NCI-H1417 (cell line): ENCODE results near the gene PSMB2.
"Not testable (repeated sequence)": the region's sequence is repeated elsewhere in the genome, so short reads cannot be mapped to it uniquely, and the experiment has no call there.

Experiments used
- DNase-seq, 3 experiments: peaks; one replicate each; lab custom pipeline; 2025; lab: John Stamatoyannopoulos, UW

The PSMB2 gene

GRCh38 chr1:35641233-35641866, at the start of gene PSMB2:
TSS of gene PSMB2 (minus strand) at chr1:35641526. CDS start at chr1:35641432, 94 bp downstream.
- DNase-seq = peak; percentile 94 to 97 (median 97)

DNA sequence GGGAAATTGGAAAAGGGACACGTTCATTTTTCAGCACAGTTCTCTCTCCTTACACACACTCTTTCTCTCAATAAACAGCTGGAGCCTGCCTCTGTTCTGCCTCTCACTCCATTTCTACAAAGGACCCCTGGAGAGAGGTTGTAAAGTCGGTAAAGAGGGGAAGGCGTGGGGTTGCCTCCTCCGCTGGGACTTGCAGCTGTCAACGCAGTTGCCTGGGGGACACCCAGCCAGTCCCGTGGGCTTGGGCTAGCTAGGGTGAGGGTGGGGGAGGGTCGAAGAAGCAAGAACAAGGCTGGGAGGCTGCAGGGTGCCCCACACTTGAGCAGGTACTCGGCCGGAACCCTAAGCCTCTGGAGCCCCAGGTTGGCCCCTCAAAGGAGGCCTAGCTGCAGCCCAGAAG, 49.8 kb upstream of the PSMB2 start:
- peak; percentile 4 to 95 (median 78) for DNase-seq

DNA sequence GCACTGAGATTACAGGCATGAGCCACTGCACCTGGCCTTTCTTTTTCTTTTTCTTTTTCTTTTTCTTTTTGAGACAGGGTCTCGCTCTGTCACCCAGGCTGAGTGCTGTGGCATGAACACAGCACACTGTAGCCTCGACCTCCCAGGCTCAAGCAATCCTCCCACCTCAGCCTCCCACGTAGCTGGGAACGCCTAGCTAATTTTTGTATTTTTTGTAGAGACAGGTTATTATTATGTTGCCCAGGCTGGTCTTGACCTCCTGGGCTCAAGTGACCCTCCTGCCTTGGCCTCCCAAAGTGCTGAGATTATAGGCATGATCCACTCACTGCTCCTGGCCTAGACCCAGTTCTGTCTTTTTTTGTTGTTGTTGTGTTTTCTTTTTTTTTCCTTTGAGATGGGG, 48.8 kb upstream of the PSMB2 start:
- DNase-seq = not testable (repeated sequence)

DNA sequence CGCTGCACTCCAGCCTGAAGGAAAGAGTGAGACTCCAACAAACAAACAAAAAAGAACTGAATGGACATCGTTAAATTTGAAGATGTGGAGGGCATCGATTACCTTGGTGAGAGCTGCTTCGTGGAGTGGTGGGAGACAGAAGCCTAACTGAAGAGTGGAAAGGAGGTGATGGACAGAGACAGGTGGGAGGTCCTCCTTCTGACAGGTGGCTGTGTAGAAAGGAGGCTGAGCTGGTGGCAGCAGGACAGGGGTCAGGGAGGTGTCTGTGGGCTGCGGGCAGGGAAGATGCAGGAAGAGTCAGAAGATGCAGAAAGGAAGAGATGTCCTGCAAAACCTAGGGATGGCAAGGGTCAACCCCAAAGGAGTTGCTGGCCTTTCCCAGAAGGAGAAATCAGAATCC, 46.8 kb upstream of the PSMB2 start:
- DNase-seq = no peak

- no peak for DNase-seq
Measured at GRCh38 chr1:35683012-35683411, 41.7 kb upstream of the PSMB2 start.

DNA sequence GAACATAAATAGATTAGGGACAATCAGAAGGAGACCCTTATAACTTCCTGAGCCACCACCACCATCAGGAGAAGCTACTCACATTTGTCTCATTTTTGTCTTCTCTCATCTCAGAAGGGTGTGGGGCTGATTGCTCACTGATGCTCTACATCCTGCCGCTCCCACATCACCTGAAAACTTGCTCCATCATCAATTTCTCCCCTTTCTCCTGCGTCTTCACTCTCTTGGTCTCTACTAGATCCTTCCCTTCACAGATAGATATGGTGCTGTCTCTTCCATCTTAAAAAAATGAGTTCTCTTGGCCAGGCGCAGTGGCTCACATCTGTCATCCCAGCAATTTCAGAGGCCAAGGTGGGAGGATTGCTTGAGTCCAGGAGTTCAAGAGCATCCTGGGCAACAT, 38.9 kb upstream of the PSMB2 start:
- DNase-seq = no peak

GRCh38 chr1:35675773-35676172, 34.4 kb upstream of the PSMB2 start:
- no peak for DNase-seq

DNA sequence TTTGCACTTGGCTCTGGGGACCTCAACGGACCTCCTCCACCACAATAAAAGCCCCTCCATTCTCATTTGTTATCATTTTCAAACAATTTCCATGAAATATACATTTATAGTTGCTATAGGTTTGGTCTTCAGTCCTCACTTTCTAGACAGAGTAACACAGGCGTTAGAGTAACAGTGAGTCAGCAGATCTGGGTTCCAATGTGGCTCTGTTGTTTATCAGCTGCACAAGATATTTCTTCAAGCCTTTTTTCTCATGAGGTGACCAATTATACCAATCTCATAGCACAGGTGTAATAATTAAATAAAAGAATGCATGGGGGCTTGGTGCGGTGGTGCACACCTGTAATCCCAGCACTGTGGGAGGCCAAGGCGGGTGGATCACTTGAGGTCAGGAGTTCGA, 32.8 kb upstream of the PSMB2 start:
- no peak for DNase-seq

- DNase-seq = no peak
Measured at GRCh38 chr1:35672116-35672515, 30.8 kb upstream of the PSMB2 start.

DNA sequence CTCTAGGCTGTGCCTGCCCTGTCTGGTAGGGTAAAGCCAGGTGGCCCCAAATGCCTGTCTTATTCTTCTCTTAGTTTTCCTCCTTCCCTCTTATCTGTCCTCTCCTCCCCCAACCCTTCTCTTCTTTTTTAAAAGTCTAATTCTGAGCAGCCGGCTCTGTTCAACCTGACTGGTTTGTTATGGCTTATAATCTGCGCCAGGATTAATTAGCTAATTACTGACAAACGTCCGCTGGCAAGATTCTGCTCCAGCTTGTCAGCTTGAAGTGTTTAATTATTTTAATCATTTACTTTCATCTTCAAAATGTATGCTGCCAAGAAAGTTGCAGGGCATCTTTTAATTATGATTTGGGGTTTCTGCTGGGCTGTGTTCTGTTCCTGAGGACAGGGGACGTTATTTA, 27.2 kb upstream of the PSMB2 start:
- DNase-seq = peak in 2 of 3 experiments; percentile 4 to 29

DNA sequence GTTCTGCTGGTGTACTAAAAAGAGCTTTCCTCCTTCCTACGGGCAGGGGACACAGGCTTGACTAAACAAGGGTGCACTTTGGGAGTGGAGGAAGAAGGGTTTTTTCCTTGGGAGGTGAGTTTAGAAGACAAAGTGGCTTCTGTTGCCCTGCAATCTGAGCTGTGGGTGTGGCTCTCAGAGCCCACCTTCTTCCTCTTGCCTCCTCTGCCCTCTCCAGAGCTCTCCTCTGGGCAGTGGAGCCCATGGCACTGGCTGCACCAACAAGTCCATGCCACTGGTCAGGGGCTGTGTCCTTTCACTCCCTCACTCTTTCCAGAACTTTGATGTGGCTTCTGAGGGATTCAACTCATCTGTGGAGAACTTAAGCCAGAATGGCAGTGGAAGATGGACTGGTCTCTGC, 25.6 kb upstream of the PSMB2 start:
- no peak for DNase-seq

DNA sequence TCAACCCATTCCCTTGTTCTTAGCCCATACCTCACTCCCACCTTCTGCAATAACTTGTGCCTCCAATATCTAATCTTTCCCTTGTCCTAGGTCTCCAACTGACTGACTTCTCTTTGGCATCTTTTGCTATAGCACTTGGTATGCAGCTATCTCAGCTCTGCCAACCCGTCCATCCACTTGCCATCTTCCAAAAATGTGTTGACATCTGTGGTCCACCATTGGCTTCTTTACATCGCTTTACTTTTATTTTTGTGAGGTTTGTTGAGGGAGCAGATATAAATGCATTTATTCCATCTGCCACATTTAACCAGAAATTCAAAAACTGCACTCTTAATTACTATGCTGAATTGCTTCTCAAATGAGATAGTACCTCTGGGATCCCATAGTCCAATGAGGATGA, 24.9 kb upstream of the PSMB2 start:
- DNase-seq = no peak

- no peak for DNase-seq
Measured at GRCh38 chr1:35663434-35663833, 22.1 kb upstream of the PSMB2 start.

DNA sequence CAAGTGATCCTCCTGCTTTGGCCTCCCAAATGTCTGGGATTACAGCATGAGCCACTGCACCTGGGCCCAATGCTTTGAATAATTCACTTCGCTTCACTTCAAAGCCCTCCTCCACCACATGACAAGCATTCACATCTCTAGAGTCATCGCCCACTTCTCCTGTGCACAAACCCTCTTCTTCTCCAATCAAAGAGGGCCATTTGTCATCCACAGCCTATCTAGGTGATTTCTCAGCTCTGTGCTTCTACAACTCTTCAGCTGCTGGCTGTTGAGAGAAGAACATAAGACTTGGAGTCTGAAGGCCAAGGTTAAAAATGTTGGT, 20.1 kb upstream of the PSMB2 start:
- no peak for DNase-seq

- DNase-seq = no peak
Measured at GRCh38 chr1:35660581-35661473, 19.5 kb upstream of the PSMB2 start.

- no peak for DNase-seq
Measured at GRCh38 chr1:35659589-35659988, 18.3 kb upstream of the PSMB2 start.

DNA sequence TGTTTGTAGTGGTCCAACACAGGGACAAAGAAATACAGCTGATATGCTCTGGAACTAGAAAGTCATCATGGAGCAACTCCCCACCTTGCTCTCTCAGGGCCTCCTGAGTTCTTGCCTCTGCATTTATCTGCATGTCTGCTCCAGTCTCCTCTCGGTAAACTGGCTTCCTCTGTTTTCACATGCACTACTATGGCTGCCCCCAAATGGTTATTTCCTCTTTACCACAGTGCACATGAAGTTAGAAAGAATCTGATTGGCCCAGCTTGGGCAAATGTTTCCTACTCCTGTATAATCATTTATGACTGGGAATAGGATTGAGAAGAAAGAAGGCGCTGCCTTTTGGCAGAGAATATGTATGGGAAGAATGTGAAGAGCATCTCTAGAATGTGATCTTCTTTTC, 16.5 kb upstream of the PSMB2 start:
- DNase-seq = no peak

GRCh38 chr1:35656863-35657232, 15.5 kb upstream of the PSMB2 start:
- DNase-seq = no peak

- DNase-seq = no peak
Measured at GRCh38 chr1:35656148-35656862, 15.0 kb upstream of the PSMB2 start.

GRCh38 chr1:35655196-35655595, 13.9 kb upstream of the PSMB2 start:
- DNase-seq = no peak

- no peak for DNase-seq
Measured at GRCh38 chr1:35650416-35650815, 9.1 kb upstream of the PSMB2 start.

DNA sequence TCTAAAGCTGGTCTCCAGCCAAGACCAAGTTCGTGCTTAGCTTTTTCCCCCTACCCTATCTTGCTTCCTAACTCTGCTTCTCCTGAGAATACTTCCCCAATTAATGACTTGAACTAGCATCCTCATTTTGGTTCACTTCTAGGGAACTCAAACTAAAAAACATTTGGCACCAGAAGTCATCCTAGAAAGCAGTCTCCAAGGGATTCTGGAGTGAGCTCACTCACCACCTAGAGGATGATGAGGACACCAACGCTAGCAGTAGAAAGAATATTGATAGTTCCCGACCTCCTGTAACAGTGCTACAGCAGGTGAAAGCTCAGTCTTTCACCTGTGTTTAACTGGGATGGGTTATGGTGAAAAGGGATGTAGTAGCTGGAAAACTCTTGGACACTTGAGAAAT, 4.7 kb upstream of the PSMB2 start:
- DNase-seq = no peak

GRCh38 chr1:35644204-35644603, 2.9 kb upstream of the PSMB2 start:
- peak in 2 of 3 experiments; percentile 4 to 47 for DNase-seq
